ENCODE measurements around the gene RGS4.

The RGS4 gene

DNA sequence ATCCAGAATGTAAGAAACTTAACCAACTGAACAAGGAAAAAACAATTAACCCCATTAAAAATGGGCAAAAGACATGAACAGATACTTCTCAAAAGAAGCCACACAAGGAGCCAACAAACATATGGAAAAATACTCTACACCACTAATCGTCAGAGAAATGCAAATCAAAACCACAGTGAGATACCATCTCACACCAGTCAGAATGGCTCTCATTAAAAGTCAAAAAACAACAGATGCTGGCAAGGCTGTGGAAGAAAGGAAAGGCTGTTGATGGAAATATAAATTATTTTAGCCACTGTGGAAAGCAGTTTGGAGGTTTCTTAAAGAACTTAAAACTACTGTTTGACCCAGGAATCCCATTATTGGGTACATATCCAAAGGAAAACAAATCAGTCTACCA, 51.2 kb downstream of the RGS4 start:
- in situ Hi-C loops (cut with MboI; ENCODE audit: low pct_unique_long_range_greater_than_20kb, low sequenced_read_pairs, unreplicated experiment) = no loop called here
- TF ChIP-seq, protein P1, sequence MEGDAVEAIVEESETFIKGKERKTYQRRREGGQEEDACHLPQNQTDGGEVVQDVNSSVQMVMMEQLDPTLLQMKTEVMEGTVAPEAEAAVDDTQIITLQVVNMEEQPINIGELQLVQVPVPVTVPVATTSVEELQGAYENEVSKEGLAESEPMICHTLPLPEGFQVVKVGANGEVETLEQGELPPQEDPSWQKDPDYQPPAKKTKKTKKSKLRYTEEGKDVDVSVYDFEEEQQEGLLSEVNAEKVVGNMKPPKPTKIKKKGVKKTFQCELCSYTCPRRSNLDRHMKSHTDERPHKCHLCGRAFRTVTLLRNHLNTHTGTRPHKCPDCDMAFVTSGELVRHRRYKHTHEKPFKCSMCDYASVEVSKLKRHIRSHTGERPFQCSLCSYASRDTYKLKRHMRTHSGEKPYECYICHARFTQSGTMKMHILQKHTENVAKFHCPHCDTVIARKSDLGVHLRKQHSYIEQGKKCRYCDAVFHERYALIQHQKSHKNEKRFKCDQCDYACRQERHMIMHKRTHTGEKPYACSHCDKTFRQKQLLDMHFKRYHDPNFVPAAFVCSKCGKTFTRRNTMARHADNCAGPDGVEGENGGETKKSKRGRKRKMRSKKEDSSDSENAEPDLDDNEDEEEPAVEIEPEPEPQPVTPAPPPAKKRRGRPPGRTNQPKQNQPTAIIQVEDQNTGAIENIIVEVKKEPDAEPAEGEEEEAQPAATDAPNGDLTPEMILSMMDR (IDR thresholded peaks at IDR 0.05; ENCODE audit: extremely low read depth, insufficient read depth, missing control alignments) = no peak
- DNase-seq (ENCODE audit: low spot score) = no peak

GRCh38 chr1:163124812-163125211, 55.7 kb downstream of the RGS4 start:
- in situ Hi-C loops (cut with MboI; ENCODE audit: low pct_unique_long_range_greater_than_20kb, low sequenced_read_pairs, unreplicated experiment) = no loop called here
- DNase-seq (ENCODE audit: low spot score) = no peak
- TF ChIP-seq, protein P1 (IDR thresholded peaks at IDR 0.05; ENCODE audit: extremely low read depth, insufficient read depth, missing control alignments) = no peak

Data from GM13977 (cell line).